Neutrophil (primary cell): ENCODE measurements around the gene CA14.
A peak's percentile ranks its signal among the peaks of the same experiment; 100 is the strongest.
"Not testable (repeated sequence)": the region's sequence is repeated elsewhere in the genome, so short reads cannot be mapped to it uniquely, and the experiment has no call there.

Experiments
- H3K27ac ChIP-seq: fragments of 200-600 bp; sonication (generic); 2 replicates; pipeline ENCODE4 v1.5.1; 2016; ENCODE audit warnings: mild to moderate bottlenecking, moderate library complexity
- H3K27me3 ChIP-seq: fragments of 200-600 bp; sonication (generic); 2 replicates; pipeline ENCODE4 v1.6.0; 2016; ENCODE audit warnings: mild to moderate bottlenecking
- H3K36me3 ChIP-seq: fragments of 200-600 bp; sonication (generic); 2 replicates; pipeline ENCODE4 v1.5.1; 2017
- H3K4me1 ChIP-seq, 2 experiments: fragments of 200-600 bp in 1 of 2; sonication (generic) in 1 of 2; 1 replicate in 1 of 2; 2 replicates in 1 of 2; pipeline versions ENCODE4 v1.5.1 to v1.6.1; 2013 to 2016; ENCODE audit warnings: low read depth in 1 of 2, low read length in 1 of 2, mild to moderate bottlenecking in 1 of 2, moderate library complexity in 1 of 2; ENCODE audit not compliant: control insufficient read depth in 1 of 2, insufficient read depth in 1 of 2
- H3K4me3 ChIP-seq, 2 experiments: fragments of 200-600 bp in 1 of 2; sonication (generic) in 1 of 2; 1 replicate in 1 of 2; 2 replicates in 1 of 2; pipeline ENCODE4 v1.5.1; 2013 to 2016; ENCODE audit warnings: low read depth in 1 of 2, low read length in 1 of 2, mild to moderate bottlenecking in 1 of 2, moderate library complexity in 1 of 2
- H3K9me3 ChIP-seq: fragments of 200-600 bp; sonication (generic); 2 replicates; pipeline ENCODE4 v1.5.1; 2016
- TF ChIP-seq, protein P1 (sequence below): fragments of 200-600 bp; sonication (generic); IDR thresholded peaks from 2 replicates; pipeline ENCODE4 v1.5.1; 2016; ENCODE audit warnings: antibody characterized with exemption

CA14 gene

DNA sequence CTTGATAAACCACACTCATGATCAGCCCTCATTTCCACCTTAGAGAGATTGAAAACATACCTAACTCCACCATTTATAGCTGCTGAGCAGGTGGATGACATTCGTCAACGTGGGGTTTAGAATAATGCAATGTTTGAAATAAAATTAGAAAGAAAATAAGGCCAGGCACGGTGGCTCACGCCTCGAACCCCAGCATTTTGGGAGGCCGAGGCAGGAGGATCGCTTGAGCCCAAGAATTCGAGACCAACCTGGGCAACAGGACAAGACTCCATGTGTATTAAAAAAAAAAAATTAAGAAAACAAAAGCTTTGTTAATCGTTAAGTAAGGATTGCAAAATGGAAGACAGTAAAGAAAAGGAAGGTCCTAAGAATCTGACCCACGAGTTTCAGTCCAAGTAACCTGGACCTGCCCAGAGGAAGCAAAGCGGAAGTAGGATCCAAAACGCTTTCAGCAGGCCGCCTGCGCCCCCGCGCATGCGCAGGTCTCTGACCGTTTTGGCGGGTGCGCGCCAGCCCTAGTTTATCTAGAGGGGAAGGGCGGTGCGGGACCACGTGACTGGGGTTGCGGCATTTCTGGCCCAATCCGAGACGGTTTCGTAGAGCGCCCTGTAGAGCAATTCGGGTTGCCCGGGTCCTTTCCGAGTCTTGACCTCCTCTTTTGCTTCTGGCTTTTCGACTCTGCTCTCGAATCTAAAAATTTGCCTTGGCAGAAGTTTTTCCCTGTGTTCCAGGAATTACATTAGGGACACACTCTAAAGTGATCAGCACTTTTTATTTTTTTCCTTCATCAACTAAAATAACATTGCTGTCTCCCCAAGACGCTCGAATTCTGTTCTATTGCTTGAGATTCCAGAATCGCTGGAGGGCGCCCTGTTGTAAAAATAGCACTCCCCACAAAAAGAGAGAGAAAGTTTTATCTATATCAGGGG lies 44.1 kb upstream of the CA14 start:
- Histone ChIP-seq H3K4me3 (peak overlapping the region; percentile 64 to 70), H3K27me3 (no peaks in the 10 kb centered on the region), H3K36me3 (no peaks in the 10 kb centered on the region), H3K27ac (peak overlapping the region; percentile 84), H3K9me3 (no peaks in the 10 kb centered on the region), H3K4me1 (peaks cover 27 to 30% of the 10 kb centered on the region in 2 experiments)
- TF ChIP-seq, protein P1, sequence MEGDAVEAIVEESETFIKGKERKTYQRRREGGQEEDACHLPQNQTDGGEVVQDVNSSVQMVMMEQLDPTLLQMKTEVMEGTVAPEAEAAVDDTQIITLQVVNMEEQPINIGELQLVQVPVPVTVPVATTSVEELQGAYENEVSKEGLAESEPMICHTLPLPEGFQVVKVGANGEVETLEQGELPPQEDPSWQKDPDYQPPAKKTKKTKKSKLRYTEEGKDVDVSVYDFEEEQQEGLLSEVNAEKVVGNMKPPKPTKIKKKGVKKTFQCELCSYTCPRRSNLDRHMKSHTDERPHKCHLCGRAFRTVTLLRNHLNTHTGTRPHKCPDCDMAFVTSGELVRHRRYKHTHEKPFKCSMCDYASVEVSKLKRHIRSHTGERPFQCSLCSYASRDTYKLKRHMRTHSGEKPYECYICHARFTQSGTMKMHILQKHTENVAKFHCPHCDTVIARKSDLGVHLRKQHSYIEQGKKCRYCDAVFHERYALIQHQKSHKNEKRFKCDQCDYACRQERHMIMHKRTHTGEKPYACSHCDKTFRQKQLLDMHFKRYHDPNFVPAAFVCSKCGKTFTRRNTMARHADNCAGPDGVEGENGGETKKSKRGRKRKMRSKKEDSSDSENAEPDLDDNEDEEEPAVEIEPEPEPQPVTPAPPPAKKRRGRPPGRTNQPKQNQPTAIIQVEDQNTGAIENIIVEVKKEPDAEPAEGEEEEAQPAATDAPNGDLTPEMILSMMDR: no peak

- H3K36me3 ChIP-seq, H3K27me3 ChIP-seq, H3K9me3 ChIP-seq: not testable (repeated sequence)
- H3K27ac ChIP-seq: peak overlapping the region; percentile 84
- H3K4me1 ChIP-seq: peaks cover 27 to 30% of the 10 kb centered on the region in 2 experiments
- H3K4me3 ChIP-seq: peak overlapping the region; percentile 64 to 70
Measured at GRCh38 chr1:150214099-150214756, 43.3 kb upstream of the CA14 start.

GRCh38 chr1:150215855-150216254 lies 41.7 kb upstream of the CA14 start:
- H3K27me3 ChIP-seq, H3K9me3 ChIP-seq, H3K4me3 ChIP-seq, H3K36me3 ChIP-seq: not testable (repeated sequence)
- Histone ChIP-seq H3K27ac (peak overlapping the region; percentile 67), H3K4me1 (peaks cover 27 to 30% of the 10 kb centered on the region in 2 experiments)

DNA sequence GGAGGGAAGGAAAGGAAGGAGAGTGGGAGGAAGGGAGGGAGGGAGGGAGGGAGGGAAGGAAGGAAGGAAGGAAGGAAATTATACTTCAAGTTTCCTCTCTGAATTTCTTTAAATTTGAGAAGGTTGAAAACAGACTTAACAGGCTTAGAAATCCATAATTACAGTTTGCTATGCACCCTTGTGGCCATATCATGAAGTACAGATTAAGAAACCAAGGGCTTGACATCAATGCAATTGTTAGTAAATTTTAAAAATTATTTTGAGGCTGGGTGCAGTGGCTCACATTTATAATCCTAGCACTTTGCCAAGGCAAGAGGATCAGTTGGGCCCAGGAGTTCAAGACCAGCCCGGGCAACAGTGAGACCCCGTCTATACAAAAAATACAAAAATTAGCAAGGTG lies 36.0 kb upstream of the CA14 start:
- no peak overlapping the region for H3K4me3 ChIP-seq
- TF ChIP-seq, protein P1: no peak
- H3K27me3 ChIP-seq: no peaks in the 10 kb centered on the region
- H3K9me3 ChIP-seq: no peaks in the 10 kb centered on the region
- no peak overlapping the region for H3K27ac ChIP-seq
- H3K36me3 ChIP-seq: peaks cover 5% of the 10 kb centered on the region
- peaks cover 32 to 37% of the 10 kb centered on the region in 2 experiments for H3K4me1 ChIP-seq

DNA sequence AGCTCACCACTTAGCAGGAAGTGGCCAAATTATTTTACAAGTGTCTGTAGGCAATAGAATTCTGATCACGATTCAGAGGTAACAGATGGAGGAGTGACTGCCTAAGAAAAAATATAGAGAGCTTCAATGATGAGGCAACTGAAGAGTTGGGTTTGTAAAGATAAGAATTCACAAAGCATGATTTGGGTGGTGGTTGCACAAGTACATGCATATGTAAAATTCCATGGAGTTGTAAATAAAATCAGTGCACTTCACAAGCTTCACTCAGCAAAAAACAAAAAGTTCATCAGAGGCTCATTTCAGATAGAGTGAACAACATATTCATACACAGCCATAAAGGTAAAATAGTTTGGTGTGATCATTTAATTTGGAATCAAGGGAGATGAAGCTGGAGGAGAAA lies 32.6 kb upstream of the CA14 start:
- H3K36me3 ChIP-seq: peaks cover 8% of the 10 kb centered on the region
- peaks cover 25 to 33% of the 10 kb centered on the region in 2 experiments for H3K4me1 ChIP-seq

DNA sequence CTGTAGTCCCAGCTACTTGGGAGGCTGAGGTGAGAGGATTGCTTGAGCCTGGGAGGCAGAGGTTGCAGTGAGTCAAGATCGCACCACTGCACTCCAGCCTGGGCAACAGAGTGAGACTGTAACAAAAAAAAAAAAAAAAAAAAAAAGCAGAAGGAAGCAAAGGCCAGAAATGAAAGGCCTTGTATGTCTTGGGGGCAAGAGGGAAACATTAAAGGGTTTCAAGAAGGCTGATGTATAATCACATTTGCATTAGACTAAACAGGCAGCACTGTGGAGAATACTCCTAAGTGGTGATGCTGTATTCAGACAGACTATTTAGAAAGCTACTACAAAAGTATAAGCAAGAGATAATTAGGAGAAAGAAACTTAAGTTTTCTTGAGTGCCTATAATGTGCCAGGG lies 32.0 kb upstream of the CA14 start:
- TF ChIP-seq, protein P1: no peak
- Histone ChIP-seq H3K27me3 (no peaks in the 10 kb centered on the region), H3K27ac (peak overlapping the region; percentile 71), H3K9me3 (no peaks in the 10 kb centered on the region), H3K36me3 (peaks cover 4% of the 10 kb centered on the region), H3K4me1 (peaks cover 25 to 33% of the 10 kb centered on the region in 2 experiments), H3K4me3 (no peak overlapping the region)

More for the DNA sequence above, 32.6 kb upstream of the CA14 start:
- no peaks in the 10 kb centered on the region for H3K9me3 ChIP-seq
- H3K27ac ChIP-seq: peak overlapping the region; percentile 71
- TF ChIP-seq, protein P1: no peak
- no peak overlapping the region for H3K4me3 ChIP-seq
- H3K27me3 ChIP-seq: no peaks in the 10 kb centered on the region
